Sigmoid colon (tissue), 7 donors: ENCODE results near the gene PLOD1. TPM values are rescaled to one million over a fixed set of nuclear protein-coding genes. Genes with fewer than 3 reads are reported as not detected.

Experiments used
- DNase-seq: peaks from one replicate; pipeline ENCODE4 v3.0.0-alpha.2; 2019
- H3K27ac ChIP-seq, 4 donors: fragments of 200-600 bp; sonication (generic); one replicate each; pipeline ENCODE4 v1.5.1; 2016 to 2019; ENCODE audit warnings: mild to moderate bottlenecking in 1 of 4
- H3K27me3 ChIP-seq, 3 donors: fragments of 200-600 bp; sonication (generic); one replicate each; pipeline ENCODE4 v1.5.1; 2019; ENCODE audit warnings: mild to moderate bottlenecking in 1 of 3
- H3K36me3 ChIP-seq, 4 donors: fragments of 200-600 bp; sonication (generic); one replicate each; pipeline ENCODE4 v1.5.1; 2016 to 2019
- H3K4me1 ChIP-seq, 4 donors: fragments of 200-600 bp; sonication (generic); one replicate each; pipeline ENCODE4 v1.5.1; 2017 to 2019
- H3K4me3 ChIP-seq, 4 donors: fragments of 200-600 bp; sonication (generic); one replicate each; pipeline ENCODE4 v1.5.1; 2017 to 2019; ENCODE audit warnings: mild to moderate bottlenecking in 2 of 4, moderate library complexity in 1 of 4
- H3K9me3 ChIP-seq, 4 donors: fragments of 200-600 bp in 3 of 4; sonication (generic) in 3 of 4; one replicate each; pipeline versions ENCODE4 v1.5.1 to v1.6.1; 2013 to 2019
- EP300 ChIP-seq, 4 donors: sonication (generic); formaldehyde crosslinking; IDR thresholded peaks; one replicate each; pipeline ENCODE4 v1.6.1; 2017; ENCODE audit warnings: antibody characterized with exemption in 4 of 4
- POLR2A ChIP-seq, 2 donors: fragments of 450-650 bp; IDR thresholded peaks; one replicate each; pipeline ENCODE4 v1.6.1; 2016; ENCODE audit warnings: antibody characterized with exemption in 2 of 2, mild to moderate bottlenecking in 2 of 2, moderate library complexity in 2 of 2
- POLR2AphosphoS5 ChIP-seq, 4 donors: sonication (generic); formaldehyde crosslinking; IDR thresholded peaks; one replicate each; pipeline ENCODE4 v1.6.1; 2017; ENCODE audit warnings: antibody characterized with exemption in 4 of 4
- WGBS, 2 donors: extraction: QIAGEN DNeasy Blood & Tissue Kit; methylation state at CpG; one replicate each; pipeline ENCODE4 v1.1.7; 2013; 5-methylcytosine and 5-hydroxymethylcytosine counted together
- intact Hi-C: fragments of 100-400 bp; cut with DNase I; formaldehyde crosslinking; loops from one replicate; pipeline ENCODE4 v1.15.1; 2023
- polyA plus RNA-seq, 3 donors: library from polyadenylated mRNA; stranded (reverse); fragments of 200-250 nt; gene quantifications; one replicate each; pipeline ENCODE4 v1.2.3, GENCODE V29; 2013
- total RNA-seq, 4 donors: library from RNA; depleted of rRNA; stranded (reverse); fragments of >200 nt; gene quantifications; one replicate each; pipeline ENCODE4 v1.1.0, GENCODE V29; 2016
- TF ChIP-seq, protein P1 (sequence below), 4 experiments: fragments of 450-650 bp in 3 of 4; fragments of 200-600 bp in 1 of 4; IDR thresholded peaks; one replicate each; pipeline ENCODE4 v1.5.1; 2016 to 2019; ENCODE audit warnings: antibody characterized with exemption in 4 of 4, mild to moderate bottlenecking in 3 of 4, moderate library complexity in 2 of 4
- donor health status: healthy with polysubstance abuse.
- donor health status: Bipolar disorder and iron deficiency.
- donor health status: healthy.

PLOD1 gene
- total and polyA plus RNA-seq, 7 donors: 5.4 to 76.2 (median 41.1) TPM

- no peaks in the 10 kb centered on the region for H3K27me3 ChIP-seq
- no peaks in the 10 kb centered on the region for H3K4me1 ChIP-seq
- intact Hi-C loops: no loop called here
- no peak overlapping the region for H3K27ac ChIP-seq
- no peak overlapping the region for H3K4me3 ChIP-seq
- DNase-seq: no peak
- 88 to 92% methylated on average over 16 of the region's 16 CpGs for WGBS, 2 donors
- TF ChIP-seq EP300 (IDR thresholded peaks at IDR 0.05): no peak
- no peaks in the 10 kb centered on the region for H3K9me3 ChIP-seq
- H3K36me3 ChIP-seq: peaks cover 45 to 84% (median 48%) of the 10 kb centered on the region in 4 donors
Observed at GRCh38 chr1:12010746-12011570, 76.4 kb downstream of the PLOD1 start.

GRCh38 chr1:12011998-12012397 is 77.5 kb downstream of the PLOD1 start:
- Histone ChIP-seq H3K36me3 (peaks cover 34 to 73% (median 38%) of the 10 kb centered on the region in 4 donors), H3K4me1 (no peaks in the 10 kb centered on the region), H3K27ac (no peak overlapping the region), H3K4me3 (no peak overlapping the region), H3K27me3 (no peaks in the 10 kb centered on the region), H3K9me3 (no peaks in the 10 kb centered on the region)
- no peak for DNase-seq
- WGBS, 2 donors: 94 to 97% methylated on average over 4 of the region's 4 CpGs
- intact Hi-C loops: no loop called here
- TF ChIP-seq POLR2AphosphoS5 (IDR thresholded peaks at IDR 0.05) (no peak), EP300 (IDR thresholded peaks at IDR 0.05) (no peak), POLR2A (IDR thresholded peaks at IDR 0.05) (no peak)
- TF ChIP-seq, protein P1, sequence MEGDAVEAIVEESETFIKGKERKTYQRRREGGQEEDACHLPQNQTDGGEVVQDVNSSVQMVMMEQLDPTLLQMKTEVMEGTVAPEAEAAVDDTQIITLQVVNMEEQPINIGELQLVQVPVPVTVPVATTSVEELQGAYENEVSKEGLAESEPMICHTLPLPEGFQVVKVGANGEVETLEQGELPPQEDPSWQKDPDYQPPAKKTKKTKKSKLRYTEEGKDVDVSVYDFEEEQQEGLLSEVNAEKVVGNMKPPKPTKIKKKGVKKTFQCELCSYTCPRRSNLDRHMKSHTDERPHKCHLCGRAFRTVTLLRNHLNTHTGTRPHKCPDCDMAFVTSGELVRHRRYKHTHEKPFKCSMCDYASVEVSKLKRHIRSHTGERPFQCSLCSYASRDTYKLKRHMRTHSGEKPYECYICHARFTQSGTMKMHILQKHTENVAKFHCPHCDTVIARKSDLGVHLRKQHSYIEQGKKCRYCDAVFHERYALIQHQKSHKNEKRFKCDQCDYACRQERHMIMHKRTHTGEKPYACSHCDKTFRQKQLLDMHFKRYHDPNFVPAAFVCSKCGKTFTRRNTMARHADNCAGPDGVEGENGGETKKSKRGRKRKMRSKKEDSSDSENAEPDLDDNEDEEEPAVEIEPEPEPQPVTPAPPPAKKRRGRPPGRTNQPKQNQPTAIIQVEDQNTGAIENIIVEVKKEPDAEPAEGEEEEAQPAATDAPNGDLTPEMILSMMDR (IDR thresholded peaks at IDR 0.05): no peak

DNA sequence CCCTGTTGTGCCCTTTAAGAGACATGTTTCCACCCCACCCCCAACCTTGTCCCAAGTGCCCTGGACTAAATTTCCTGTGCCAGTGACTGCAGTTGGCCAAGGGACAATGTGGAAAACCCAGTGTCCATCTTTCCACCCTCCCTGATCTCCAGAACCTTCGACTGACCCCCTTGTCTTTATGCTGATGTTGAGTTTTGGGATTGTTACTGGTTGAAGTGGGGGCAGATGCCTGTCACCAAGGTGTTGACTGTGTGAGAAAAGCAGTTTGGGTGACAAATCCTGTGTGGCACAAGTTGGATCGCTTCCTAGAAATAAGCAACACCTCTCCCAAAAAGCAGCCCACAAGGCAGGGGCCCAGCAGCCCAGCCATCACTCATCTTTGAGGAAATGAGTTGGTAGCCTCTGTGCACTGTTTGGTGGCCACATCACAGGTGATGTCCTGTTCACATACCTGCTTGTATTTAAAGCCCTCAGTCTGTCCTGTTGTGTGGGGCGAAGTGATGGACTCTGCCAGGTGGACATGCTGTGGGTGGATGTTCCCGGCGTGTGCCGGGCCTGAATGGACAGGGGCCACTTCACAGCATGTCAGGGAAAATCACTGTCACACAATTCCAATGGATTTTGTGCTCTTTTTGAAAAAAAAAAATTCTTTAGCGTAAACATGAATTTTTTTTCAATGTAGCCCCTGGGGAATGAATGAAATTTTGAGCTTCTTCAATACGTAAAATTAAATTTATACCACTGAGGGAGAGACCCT is 78.2 kb downstream of the PLOD1 start:
- no peak for DNase-seq
- WGBS, 2 donors: 96% methylated on average over 8 of the region's 8 CpGs
- H3K9me3 ChIP-seq: no peaks in the 10 kb centered on the region
- H3K4me1 ChIP-seq: no peaks in the 10 kb centered on the region
- H3K36me3 ChIP-seq: peaks cover 28 to 66% (median 32%) of the 10 kb centered on the region in 4 donors
- TF ChIP-seq POLR2A (IDR thresholded peaks at IDR 0.05) (no peak), POLR2AphosphoS5 (IDR thresholded peaks at IDR 0.05) (no peak), EP300 (IDR thresholded peaks at IDR 0.05) (no peak)
- TF ChIP-seq, protein P1 (IDR thresholded peaks at IDR 0.05): no peak
- intact Hi-C loops: no loop called here
- no peaks in the 10 kb centered on the region for H3K27me3 ChIP-seq
- H3K27ac ChIP-seq: peak overlapping the region in 2 of 4 donors; percentile 1 to 40
- H3K4me3 ChIP-seq: no peak overlapping the region

DNA sequence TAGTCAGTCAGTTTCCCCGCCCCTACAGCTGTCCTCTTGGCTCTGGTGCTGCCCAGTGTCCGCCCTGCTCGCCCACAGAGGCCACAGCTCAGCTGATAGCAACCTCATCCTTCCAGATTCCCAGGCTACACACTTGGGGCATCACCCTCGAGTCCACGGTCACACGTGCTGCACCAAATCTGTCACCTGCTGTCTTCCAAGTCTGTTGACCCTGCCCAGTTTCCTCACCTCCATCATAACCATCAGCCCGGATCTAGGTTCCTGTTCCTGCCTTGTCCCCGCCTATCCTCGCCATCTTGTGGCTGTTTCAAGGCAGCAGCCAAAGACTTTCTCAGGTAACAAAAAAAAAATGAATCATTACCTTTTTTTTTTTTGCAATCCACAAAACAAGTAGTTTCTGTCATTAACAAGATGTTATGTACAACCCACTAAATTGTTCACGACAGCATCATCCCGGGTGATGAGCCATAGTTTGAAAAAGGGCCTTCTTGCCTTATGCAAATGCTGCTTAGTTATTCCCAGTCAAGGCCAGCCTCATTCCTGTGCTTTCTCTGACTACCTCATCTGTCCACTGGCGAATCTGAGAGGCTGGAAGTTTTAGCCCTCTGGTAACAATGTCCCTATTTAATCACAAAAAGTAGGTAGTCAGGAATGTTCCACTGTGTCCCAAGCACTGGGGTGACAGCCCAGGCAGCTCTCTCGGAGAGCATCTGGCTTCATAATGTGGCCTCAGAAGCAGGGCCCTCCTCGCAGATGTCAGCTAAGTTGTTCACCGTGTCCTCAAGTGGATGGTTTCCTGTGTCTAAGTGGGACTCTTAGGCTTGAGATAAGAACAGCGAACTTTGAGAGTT is 79.8 kb downstream of the PLOD1 start:
- Histone ChIP-seq H3K4me1 (no peaks in the 10 kb centered on the region), H3K9me3 (no peaks in the 10 kb centered on the region), H3K27ac (peak overlapping the region in 1 of 4 donors; percentile 40), H3K36me3 (peaks cover 26 to 51% (median 30%) of the 10 kb centered on the region in 4 donors), H3K27me3 (no peaks in the 10 kb centered on the region), H3K4me3 (no peak overlapping the region)
- intact Hi-C loops: no loop called here
- WGBS, 2 donors: 83 to 84% methylated on average over 16 of the region's 16 CpGs
- TF ChIP-seq, protein P1 (IDR thresholded peaks at IDR 0.05): no peak
- TF ChIP-seq EP300 (IDR thresholded peaks at IDR 0.05): no peak
- no peak for TF ChIP-seq POLR2A (IDR thresholded peaks at IDR 0.05)
- TF ChIP-seq POLR2AphosphoS5 (IDR thresholded peaks at IDR 0.05): no peak
- no peak for DNase-seq
